Subcutaneous adipose tissue (tissue), 4 donors: ENCODE results near the gene HECW1. TPM values are rescaled to one million over a fixed set of nuclear protein-coding genes. Genes with fewer than 3 reads are reported as not detected.

ENCODE experiments used
- CTCF ChIP-seq: fragments of 450-650 bp; IDR thresholded peaks from one replicate; pipeline ENCODE4 v1.5.1; 2016; ENCODE audit warnings: low read depth, mild to moderate bottlenecking, control low read depth, antibody characterized with exemption, moderate library complexity
- small RNA-seq: library from RNA; depleted of rRNA; stranded (forward); fragments of <200 nt; gene quantifications from one replicate; pipeline ENCODE3, GENCODE V24; 2016
- total RNA-seq, 4 donors: library from RNA; depleted of rRNA; stranded (reverse); fragments of >200 nt; gene quantifications; one replicate each; pipeline ENCODE4 v1.1.0, GENCODE V29; 2016

HECW1 gene
- total RNA-seq, 4 donors from 2014 or later, result 0.38 to 2.2 (median 0.80) TPM

GRCh38 chr7:43604251-43604650 lies 491.8 kb downstream of the HECW1 start:
- no peak for TF ChIP-seq CTCF

- no peak for TF ChIP-seq CTCF
Observed at GRCh38 chr7:43609097-43609496, 496.6 kb downstream of the HECW1 start.

DNA sequence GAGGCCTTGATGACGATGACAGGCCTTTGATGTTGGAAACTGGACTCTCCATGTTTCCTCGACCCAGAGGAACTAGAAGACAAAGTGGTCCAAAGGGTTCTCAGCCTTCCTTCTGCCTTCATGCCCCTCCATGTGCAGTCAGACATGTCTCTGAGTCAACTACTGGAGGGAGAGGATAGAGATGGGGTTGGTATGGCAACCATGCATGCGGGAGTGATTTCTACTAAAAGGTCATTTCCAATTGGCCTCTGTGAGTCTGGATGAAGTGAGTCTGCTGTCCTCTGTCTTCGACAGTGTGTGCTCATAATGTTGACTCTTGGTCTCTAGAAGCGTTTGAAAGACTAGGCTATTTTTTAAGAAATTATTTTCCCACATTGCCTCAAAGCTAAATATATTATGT lies 499.7 kb downstream of the HECW1 start:
- no peak for TF ChIP-seq CTCF

- TF ChIP-seq CTCF, result no peak
Observed at GRCh38 chr7:43612599-43613589, 500.4 kb downstream of the HECW1 start.

Small RNA genes lying within 50 kb of the gene (small RNA-seq; reads per million reads assigned to genes)
- gene MIR3943 (not detected), gene RF00019 (0.49 reads per million), gene RNU6-575P (not detected), gene RNU7-35P (not detected)

Other genes with a start within 250 kb of the HECW1 start
- gene C7orf25, start 200.6 kb upstream of the HECW1 start, total RNA-seq, result 10 to 100 TPM in 3 of 4 donors, 1 to 10 TPM in 1; 8.8 to 15.1 (median 12.1) TPM
- gene PSMA2, start 180.5 kb upstream of the HECW1 start, total RNA-seq, result 100 to 1,000 TPM in 1 of 4 donors, 10 to 100 TPM in 3; 52.0 to 136 (median 63.6) TPM
- gene MRPL32, start 180.3 kb upstream of the HECW1 start, total RNA-seq, result 100 to 1,000 TPM in 1 of 4 donors, 10 to 100 TPM in 3; 48.7 to 111 (median 54.0) TPM